Neural crest cell (in vitro differentiated cells): ENCODE measurements around the gene AFTPH. TPM values are rescaled to one million over a fixed set of nuclear protein-coding genes. Genes with fewer than 3 reads are reported as not detected.

Experiments used
- DNase-seq: peaks from one replicate; pipeline ENCODE4 v3.0.0; 2021; ENCODE audit warnings: low read depth, mixed read lengths, low spot score
- H3K27ac Mint-ChIP-seq: one replicate; pipeline ENCODE4 v1.8.0; 2021; ENCODE audit warnings: mild to moderate bottlenecking, mixed read lengths; ENCODE audit not compliant: unreplicated experiment
- H3K27me3 Mint-ChIP-seq: 2 replicates; pipeline ENCODE4 v1.8.0; 2021; ENCODE audit warnings: low read depth, mild to moderate bottlenecking, mixed read lengths
- H3K36me3 Mint-ChIP-seq: 2 replicates; pipeline ENCODE4 v1.8.0; 2021; ENCODE audit warnings: low read depth, mild to moderate bottlenecking, mixed read lengths
- H3K4me1 Mint-ChIP-seq: 2 replicates; pipeline ENCODE4 v1.8.0; 2021; ENCODE audit warnings: mixed read lengths
- H3K4me3 Mint-ChIP-seq: one replicate; pipeline ENCODE4 v1.8.0; 2021; ENCODE audit warnings: mild to moderate bottlenecking, mixed read lengths
- H3K9me3 Mint-ChIP-seq: 2 replicates; pipeline ENCODE4 v1.8.0; 2021; ENCODE audit warnings: mixed read lengths
- CTCF ChIP-seq: fragments of 200-600 bp; sonication (generic); conservative IDR thresholded peaks from 2 replicates; pipeline ENCODE4 v1.5.0; 2021; ENCODE audit warnings: antibody characterized with exemption, mild to moderate bottlenecking
- total RNA-seq: library from RNA; stranded (reverse); gene quantifications from 2 replicates; pipeline ENCODE4 v1.2.1, GENCODE V29; 2021

Gene AFTPH
- total RNA-seq, 1 donor from 2014 or later, result 17.3 TPM

- DNase-seq, result no peak
- TF ChIP-seq CTCF, result no peak
- Mint-ChIP-seq H3K4me3 (peak overlapping the region; percentile 79), H3K9me3 (no peaks in the 10 kb centered on the region), H3K27me3 (peaks cover 11% of the 10 kb centered on the region), H3K4me1 (peaks cover 12% of the 10 kb centered on the region), H3K36me3 (no peaks in the 10 kb centered on the region), H3K27ac (no peak overlapping the region)
These were observed 85.8 kb downstream of the AFTPH start for GRCh38 chr2:64609942-64610281.

GRCh38 chr2:64610316-64610855 is 86.3 kb downstream of the AFTPH start:
- Mint-ChIP-seq H3K36me3 (no peaks in the 10 kb centered on the region), H3K27me3 (peaks cover 11% of the 10 kb centered on the region), H3K9me3 (no peaks in the 10 kb centered on the region), H3K4me1 (peaks cover 12% of the 10 kb centered on the region), H3K4me3 (peak overlapping the region; percentile 17), H3K27ac (no peak overlapping the region)
- DNase-seq, result no peak
- no peak for TF ChIP-seq CTCF

GRCh38 chr2:64612575-64613195 is 88.6 kb downstream of the AFTPH start:
- H3K9me3 Mint-ChIP-seq, result peaks cover 2% of the 10 kb centered on the region
- H3K27me3 Mint-ChIP-seq, result peaks cover 11% of the 10 kb centered on the region
- no peak for DNase-seq
- H3K27ac Mint-ChIP-seq, result no peak overlapping the region
- H3K4me1 Mint-ChIP-seq, result peaks cover 20% of the 10 kb centered on the region
- no peaks in the 10 kb centered on the region for H3K36me3 Mint-ChIP-seq
- no peak for TF ChIP-seq CTCF
- no peak overlapping the region for H3K4me3 Mint-ChIP-seq

GRCh38 chr2:64613276-64613675 is 89.1 kb downstream of the AFTPH start:
- DNase-seq, result no peak
- peaks cover 2% of the 10 kb centered on the region for H3K9me3 Mint-ChIP-seq

GRCh38 chr2:64615192-64615763 is 91.2 kb downstream of the AFTPH start:
- H3K9me3 Mint-ChIP-seq, result peaks cover 2% of the 10 kb centered on the region
- no peak overlapping the region for H3K4me3 Mint-ChIP-seq
- H3K4me1 Mint-ChIP-seq, result peaks cover 25% of the 10 kb centered on the region
- no peak for DNase-seq
- H3K27me3 Mint-ChIP-seq, result peaks cover 7% of the 10 kb centered on the region
- no peaks in the 10 kb centered on the region for H3K36me3 Mint-ChIP-seq
- no peak for TF ChIP-seq CTCF
- H3K27ac Mint-ChIP-seq, result no peak overlapping the region

More at GRCh38 chr2:64613276-64613675, 89.1 kb downstream of the AFTPH start:
- no peaks in the 10 kb centered on the region for H3K36me3 Mint-ChIP-seq
- peaks cover 26% of the 10 kb centered on the region for H3K4me1 Mint-ChIP-seq
- TF ChIP-seq CTCF, result no peak
- H3K4me3 Mint-ChIP-seq, result no peak overlapping the region
- H3K27me3 Mint-ChIP-seq, result peaks cover 11% of the 10 kb centered on the region
- H3K27ac Mint-ChIP-seq, result no peak overlapping the region
